Ascending aorta (tissue), 2 donors: ENCODE results near the gene PLEKHG5. TPM values are rescaled to one million over a fixed set of nuclear protein-coding genes. Genes with fewer than 3 reads are reported as not detected.
A peak's percentile ranks its signal among the peaks of the same experiment; 100 is the strongest.
"Not testable (repeated sequence)": the region's sequence is repeated elsewhere in the genome, so short reads cannot be mapped to it uniquely, and the experiment has no call there.

Source experiments
- DNase-seq, 2 donors: peaks; one replicate each; pipeline ENCODE4 v3.0.0-alpha.2; 2019; ENCODE audit warnings: low spot score in 2 of 2
- H3K27ac ChIP-seq, 2 donors: fragments of 200-600 bp; sonication (generic); one replicate each; pipeline ENCODE4 v1.5.1; 2016 to 2017; ENCODE audit warnings: mild to moderate bottlenecking in 1 of 2
- H3K27me3 ChIP-seq: fragments of 200-600 bp; sonication (generic); one replicate; pipeline ENCODE4 v1.5.1; 2017
- H3K36me3 ChIP-seq, 2 donors: fragments of 200-600 bp; sonication (generic); one replicate each; pipeline ENCODE4 v1.5.1; 2016
- H3K4me1 ChIP-seq, 2 donors: fragments of 200-600 bp; sonication (generic); one replicate each; pipeline ENCODE4 v1.5.1; 2016 to 2017; ENCODE audit warnings: mild to moderate bottlenecking in 1 of 2
- H3K4me3 ChIP-seq, 2 donors: fragments of 200-600 bp; sonication (generic); one replicate each; pipeline ENCODE4 v1.5.1; 2016 to 2017; ENCODE audit warnings: mild to moderate bottlenecking in 1 of 2
- H3K9me3 ChIP-seq, 2 donors: fragments of 200-600 bp; sonication (generic); one replicate each; pipeline ENCODE4 v1.5.1; 2016
- intact Hi-C: fragments of 100-400 bp; cut with DNase I; formaldehyde crosslinking; loops from one replicate; pipeline ENCODE4 v1.15.1; 2023
- total RNA-seq: library from RNA; depleted of rRNA; stranded (reverse); fragments of >200 nt; gene quantifications from one replicate; pipeline ENCODE4 v1.1.0, GENCODE V29; 2016
- TF ChIP-seq, protein P1 (sequence below), 3 experiments: fragments of 200-600 bp in 2 of 3; fragments of 450-650 bp in 1 of 3; sonication (generic) in 2 of 3; IDR thresholded peaks; one replicate each; pipeline ENCODE4 v1.5.1; 2016 to 2019; ENCODE audit warnings: antibody characterized with exemption in 3 of 3, mild to moderate bottlenecking in 1 of 3, moderate library complexity in 1 of 3

PLEKHG5 gene
- total RNA-seq, 1 donor from 2014 or later, result 11.4 TPM

GRCh38 chr1:6495540-6496364 is 4.3 kb upstream of the PLEKHG5 start:
- DNase-seq, result no peak
- Histone ChIP-seq H3K36me3 (no peaks in the 10 kb centered on the region), H3K4me1 (peaks cover 6 to 32% of the 10 kb centered on the region in 2 donors), H3K27ac (peak overlapping the region; percentile 37 to 58), H3K9me3 (no peaks in the 10 kb centered on the region), H3K4me3 (peak overlapping the region in 1 of 2 donors; percentile 86), H3K27me3 (no peaks in the 10 kb centered on the region)
- intact Hi-C loops, result no loop called here
- TF ChIP-seq, protein P1, sequence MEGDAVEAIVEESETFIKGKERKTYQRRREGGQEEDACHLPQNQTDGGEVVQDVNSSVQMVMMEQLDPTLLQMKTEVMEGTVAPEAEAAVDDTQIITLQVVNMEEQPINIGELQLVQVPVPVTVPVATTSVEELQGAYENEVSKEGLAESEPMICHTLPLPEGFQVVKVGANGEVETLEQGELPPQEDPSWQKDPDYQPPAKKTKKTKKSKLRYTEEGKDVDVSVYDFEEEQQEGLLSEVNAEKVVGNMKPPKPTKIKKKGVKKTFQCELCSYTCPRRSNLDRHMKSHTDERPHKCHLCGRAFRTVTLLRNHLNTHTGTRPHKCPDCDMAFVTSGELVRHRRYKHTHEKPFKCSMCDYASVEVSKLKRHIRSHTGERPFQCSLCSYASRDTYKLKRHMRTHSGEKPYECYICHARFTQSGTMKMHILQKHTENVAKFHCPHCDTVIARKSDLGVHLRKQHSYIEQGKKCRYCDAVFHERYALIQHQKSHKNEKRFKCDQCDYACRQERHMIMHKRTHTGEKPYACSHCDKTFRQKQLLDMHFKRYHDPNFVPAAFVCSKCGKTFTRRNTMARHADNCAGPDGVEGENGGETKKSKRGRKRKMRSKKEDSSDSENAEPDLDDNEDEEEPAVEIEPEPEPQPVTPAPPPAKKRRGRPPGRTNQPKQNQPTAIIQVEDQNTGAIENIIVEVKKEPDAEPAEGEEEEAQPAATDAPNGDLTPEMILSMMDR (IDR thresholded peaks at IDR 0.05), result no peak

- no peaks in the 10 kb centered on the region for H3K36me3 ChIP-seq
- TF ChIP-seq, protein P1 (IDR thresholded peaks at IDR 0.05), result no peak
- no peak overlapping the region for H3K4me3 ChIP-seq
- peaks cover 10 to 29% of the 10 kb centered on the region in 2 donors for H3K4me1 ChIP-seq
- DNase-seq, result no peak
- intact Hi-C loops, result no loop called here
- H3K9me3 ChIP-seq, result no peaks in the 10 kb centered on the region
- peak overlapping the region in 1 of 2 donors; percentile 20 for H3K27ac ChIP-seq
- no peaks in the 10 kb centered on the region for H3K27me3 ChIP-seq
Measured at GRCh38 chr1:6495041-6495441, 3.6 kb upstream of the PLEKHG5 start.

- no peak for DNase-seq
- Histone ChIP-seq H3K27ac (peak overlapping the region in 1 of 2 donors; percentile 20), H3K4me3 (no peak overlapping the region), H3K36me3 (no peaks in the 10 kb centered on the region), H3K4me1 (peaks cover 12 to 33% of the 10 kb centered on the region in 2 donors), H3K27me3 (no peaks in the 10 kb centered on the region), H3K9me3 (no peaks in the 10 kb centered on the region)
- intact Hi-C loops, result no loop called here
- TF ChIP-seq, protein P1 (IDR thresholded peaks at IDR 0.05), result no peak
Measured at GRCh38 chr1:6494627-6495026, 3.2 kb upstream of the PLEKHG5 start.

DNA sequence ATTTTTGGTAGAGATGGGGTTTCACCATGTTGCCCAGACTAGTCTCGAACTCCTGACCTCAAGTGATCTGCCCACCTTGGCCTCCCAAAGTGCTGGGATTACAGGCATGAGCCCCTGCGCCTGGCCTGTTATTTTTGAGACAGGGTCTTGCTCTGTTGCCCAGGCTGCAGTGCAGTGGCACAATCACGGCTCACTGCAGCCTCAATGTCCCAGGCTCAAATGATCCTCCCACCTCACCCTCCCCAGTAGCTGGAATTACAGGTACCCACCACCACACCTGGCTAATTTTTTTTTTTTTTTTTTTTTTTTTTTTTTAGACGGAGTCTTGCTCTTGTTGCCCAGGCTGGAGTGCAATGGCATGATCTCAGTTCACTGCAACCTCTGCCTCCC is 2.4 kb upstream of the PLEKHG5 start:
- H3K9me3 ChIP-seq, intact Hi-C loops, H3K36me3 ChIP-seq, H3K4me3 ChIP-seq, H3K27me3 ChIP-seq, H3K27ac ChIP-seq, DNase-seq: not testable (repeated sequence)
- H3K4me1 ChIP-seq, result peaks cover 12 to 33% of the 10 kb centered on the region in 2 donors

GRCh38 chr1:6491966-6492365 is 499 bp upstream of the PLEKHG5 start:
- no peak for DNase-seq
- Histone ChIP-seq H3K4me1 (peaks cover 11 to 23% of the 10 kb centered on the region in 2 donors), H3K4me3 (no peak overlapping the region), H3K36me3 (no peaks in the 10 kb centered on the region), H3K9me3 (no peaks in the 10 kb centered on the region), H3K27ac (peak overlapping the region in 1 of 2 donors; percentile 50), H3K27me3 (no peaks in the 10 kb centered on the region)
- TF ChIP-seq, protein P1 (IDR thresholded peaks at IDR 0.05), result no peak
- intact Hi-C loops, result loop anchor here (2.0 kb wide), 1 partner anchor 63 kb away; the partner anchor contains the start of genes NOL9 and TAS1R1

DNA sequence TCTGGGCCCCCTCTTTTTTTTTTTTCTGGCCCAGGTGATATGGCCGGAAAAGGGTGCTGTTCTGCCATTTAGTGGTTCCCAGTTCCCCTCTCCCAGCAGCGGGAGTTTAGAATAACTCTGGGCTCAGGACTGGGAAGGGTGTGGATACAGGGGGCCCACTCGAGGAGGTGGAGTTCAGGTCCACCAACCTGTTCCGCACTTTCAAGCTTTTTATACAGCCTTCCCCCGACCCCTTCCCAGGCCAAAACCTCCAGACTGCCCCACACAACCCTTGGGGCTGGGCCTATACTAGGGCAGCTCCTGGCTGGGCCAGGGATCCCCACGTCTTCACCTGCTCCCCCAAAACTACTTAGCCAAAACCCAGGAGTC is 402 bp downstream of the PLEKHG5 start:
- Histone ChIP-seq H3K9me3 (no peaks in the 10 kb centered on the region), H3K27ac (peak overlapping the region; percentile 5 to 50), H3K4me1 (peaks cover 5 to 17% of the 10 kb centered on the region in 2 donors), H3K27me3 (no peaks in the 10 kb centered on the region), H3K4me3 (peak overlapping the region; percentile 76 to 85), H3K36me3 (no peaks in the 10 kb centered on the region)
- intact Hi-C loops, result loop anchor here (2.0 kb wide), 1 partner anchor 64 kb away; the partner anchor contains the start of genes NOL9 and TAS1R1
- TF ChIP-seq, protein P1 (IDR thresholded peaks at IDR 0.05), result no peak
- DNase-seq, result no peak
